OCI-LY3 (cell line): ENCODE results near the gene NAA20.

Source experiments
- CTCF ChIP-seq: fragments of 200-600, 300-600 bp; sonication (generic); IDR thresholded peaks from 2 replicates; pipeline ENCODE4 v1.5.1; 2014; ENCODE audit warnings: antibody characterized with exemption, low read length, low read depth
- EZH2phosphoT487 ChIP-seq: fragments of 200-600 bp; shearing (Covaris generic); IDR thresholded peaks from 2 replicates; pipeline ENCODE4 v1.6.1; 2018; ENCODE audit warnings: antibody characterized with exemption, mixed run types, low read depth

GRCh38 chr20:20010639-20011500, 6.3 kb upstream of the NAA20 start:
- no peak for TF ChIP-seq CTCF
- TF ChIP-seq EZH2phosphoT487, result no peak
